HG03354 (cell line): ENCODE results near the gene DENND1B.
"Not testable (repeated sequence)": the region's sequence is repeated elsewhere in the genome, so short reads cannot be mapped to it uniquely, and the experiment has no call there.

ENCODE experiments used
- ATAC-seq: cut with Tn5 transposase; IDR thresholded peaks from one replicate; pipeline ENCODE4 v1.9.1; 2021; ENCODE audit warnings: mild to moderate bottlenecking; ENCODE audit not compliant: unreplicated experiment, poor library complexity, severe bottlenecking

DENND1B gene

DNA sequence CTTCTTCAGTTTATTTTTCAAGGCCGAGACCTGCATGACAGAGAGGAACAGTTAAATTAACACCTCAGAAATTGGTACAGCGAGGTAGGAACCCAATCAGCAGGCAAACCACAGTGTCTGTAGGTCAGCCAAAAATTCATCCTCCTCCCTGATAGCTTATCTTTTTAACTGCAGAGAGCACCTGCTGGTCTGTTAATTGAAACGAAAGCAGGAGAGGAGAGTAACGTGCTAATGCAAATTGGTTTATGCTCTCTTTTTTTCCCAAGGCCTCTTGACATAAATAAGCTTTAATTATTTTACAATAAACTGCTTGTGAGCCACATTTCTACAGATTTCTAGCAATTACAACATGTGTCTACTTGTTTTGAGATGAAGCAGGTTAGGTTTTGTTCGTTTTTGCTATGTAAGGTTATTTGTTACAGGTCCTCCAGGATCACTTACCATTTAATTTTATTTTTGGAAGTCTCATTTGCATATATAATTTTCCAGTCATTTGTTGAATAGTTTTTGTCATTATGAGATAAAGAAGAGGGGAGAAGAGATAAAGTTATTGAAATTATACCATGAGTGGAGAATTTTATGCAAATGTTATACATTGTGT is 179.9 kb downstream of the DENND1B start:
- no peak for ATAC-seq

DNA sequence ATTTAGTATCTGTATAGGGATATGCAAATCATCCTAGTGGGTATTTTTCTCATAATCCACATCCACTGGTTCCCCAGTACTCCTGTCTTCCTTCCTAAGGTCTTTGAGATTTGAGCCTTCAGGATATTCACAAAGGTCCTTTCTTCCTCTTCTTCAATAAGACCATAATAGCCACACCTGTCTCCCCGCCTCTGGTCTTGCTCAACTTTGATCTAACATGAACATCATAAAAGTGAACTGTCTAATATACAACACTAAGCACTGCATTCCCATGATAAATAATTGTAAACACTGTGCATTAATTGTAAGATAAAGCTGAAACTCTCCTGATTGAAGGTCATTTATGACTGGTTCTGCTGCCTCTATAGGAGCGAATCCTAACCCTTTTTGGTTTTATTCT is 184.6 kb downstream of the DENND1B start:
- no peak for ATAC-seq

DNA sequence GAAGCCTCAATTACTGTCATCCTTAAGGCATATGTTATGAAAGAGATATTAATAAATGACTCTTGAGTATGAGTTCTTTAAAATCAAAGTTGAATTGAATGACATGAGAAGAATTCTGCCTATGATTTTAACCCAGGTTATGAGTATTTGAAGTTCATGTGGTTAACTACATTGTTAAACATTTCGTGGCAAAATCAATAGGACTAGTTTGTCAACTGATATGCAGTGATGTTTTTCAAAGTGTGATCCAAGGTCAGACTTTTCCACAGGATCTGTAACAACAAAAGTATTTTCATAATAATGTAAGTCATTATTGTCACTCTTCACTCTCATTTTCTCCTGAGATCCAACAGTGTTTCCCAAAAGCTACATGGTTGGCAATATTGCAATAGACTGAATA is 189.5 kb downstream of the DENND1B start:
- no peak for ATAC-seq

DNA sequence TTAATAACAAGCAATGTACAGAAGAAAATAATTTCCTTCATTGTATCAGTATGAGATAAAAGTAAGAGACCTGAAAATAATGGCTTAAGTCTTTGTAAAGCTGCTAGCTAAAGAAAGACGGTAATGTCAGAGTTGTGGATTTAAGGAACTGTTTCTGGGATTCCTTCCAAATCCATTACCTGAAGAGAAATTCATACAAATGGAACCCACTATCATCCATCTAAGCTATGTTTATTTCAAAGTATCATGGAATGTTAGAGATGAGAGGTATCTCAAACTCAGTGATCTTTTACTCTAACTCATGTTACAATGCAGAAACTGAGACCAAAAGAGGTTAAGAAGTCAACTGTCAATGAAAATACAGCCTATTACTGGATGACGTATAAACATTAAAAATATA is 197.7 kb downstream of the DENND1B start:
- no peak for ATAC-seq

DNA sequence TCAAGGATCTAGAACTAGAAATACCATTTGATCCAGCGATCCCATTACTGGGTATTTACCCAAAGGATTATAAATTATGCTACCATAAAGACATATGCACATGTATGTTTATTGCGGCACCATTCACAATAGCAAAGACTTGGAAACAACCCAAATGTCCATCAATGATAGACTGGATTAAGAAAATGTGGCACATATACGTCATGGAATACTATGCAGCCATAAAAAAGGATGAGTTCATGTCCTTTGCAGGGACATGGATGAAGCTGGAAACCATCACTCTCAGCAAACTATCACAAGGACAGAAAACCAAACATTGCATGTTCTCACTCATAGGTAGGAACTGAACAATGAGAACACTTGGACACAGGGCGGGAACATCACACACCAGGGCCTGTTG is 199.7 kb downstream of the DENND1B start:
- ATAC-seq, result not testable (repeated sequence)

DNA sequence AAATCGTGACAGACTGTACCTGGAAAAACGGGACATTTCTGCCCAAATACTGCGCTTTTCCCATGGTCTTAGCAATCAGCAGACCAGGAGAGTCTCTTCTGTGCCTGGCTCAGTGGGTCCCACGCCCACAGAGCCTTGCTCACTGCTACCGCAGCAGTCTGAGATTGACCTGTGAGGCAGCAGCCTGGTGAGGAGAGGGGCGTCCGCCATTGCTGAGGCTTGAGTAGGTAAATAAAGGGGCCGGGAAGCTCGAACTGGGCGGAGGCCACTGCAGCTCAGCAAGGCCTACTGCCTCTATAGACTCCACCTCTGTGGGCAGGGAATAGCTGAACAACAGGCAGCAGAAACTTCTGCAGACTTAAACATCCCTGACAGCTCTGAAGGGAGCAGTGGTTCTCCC is 203.1 kb downstream of the DENND1B start:
- no peak for ATAC-seq

DNA sequence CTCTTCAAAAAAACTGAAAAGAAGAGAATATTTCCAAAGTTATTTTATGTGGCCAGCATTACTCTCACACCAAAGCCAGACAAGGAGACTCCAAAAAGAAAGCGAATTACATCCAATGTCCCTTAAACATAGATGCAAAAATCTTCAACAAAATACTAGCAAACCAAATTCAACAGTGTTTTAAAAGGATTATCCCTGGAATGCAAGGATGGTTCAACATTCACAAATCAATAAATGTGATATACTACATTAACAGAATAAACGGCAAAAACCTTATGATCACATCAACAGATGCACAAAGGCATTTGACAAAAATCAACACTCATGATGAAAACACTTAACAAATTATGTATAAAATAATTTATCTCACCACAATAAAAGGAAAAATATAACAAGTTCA is 207.8 kb downstream of the DENND1B start:
- no peak for ATAC-seq

DNA sequence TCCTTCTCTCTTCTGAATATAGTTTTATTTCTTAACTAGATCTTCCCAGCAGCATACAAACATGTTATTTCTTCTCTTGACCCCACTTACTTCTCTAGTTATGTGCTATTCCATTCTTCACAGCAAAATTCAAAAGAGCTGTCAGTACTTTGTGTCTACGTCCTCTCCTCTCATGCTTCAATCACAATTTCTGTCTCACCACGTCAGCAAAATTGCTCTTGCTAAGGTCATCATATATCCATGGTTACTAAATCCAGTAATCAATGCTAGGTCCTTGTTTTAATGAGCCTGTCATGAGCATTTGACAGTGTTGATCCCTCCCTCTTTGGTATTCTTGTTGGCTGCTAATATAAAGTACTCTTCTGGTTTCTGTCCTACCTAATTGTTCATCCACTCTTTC is 214.2 kb downstream of the DENND1B start:
- no peak for ATAC-seq

DNA sequence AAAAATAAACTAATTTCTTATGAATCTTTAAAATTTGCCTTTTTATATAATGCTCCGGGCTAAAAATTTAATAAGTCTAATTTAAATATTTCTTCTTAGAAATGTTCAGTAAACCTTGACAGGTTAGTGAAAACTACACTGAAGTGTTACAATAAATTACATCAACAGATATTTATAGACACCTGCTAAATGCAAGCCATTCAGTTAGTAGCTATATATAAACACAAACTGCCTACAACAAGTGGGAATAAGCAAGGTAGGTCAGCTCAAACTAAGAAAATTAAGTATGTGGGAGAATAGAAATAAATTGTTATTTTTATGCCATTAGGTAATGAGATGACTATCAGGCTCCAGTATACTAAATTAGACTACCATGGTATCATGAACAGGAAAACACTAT is 215.6 kb downstream of the DENND1B start:
- ATAC-seq, result no peak

DNA sequence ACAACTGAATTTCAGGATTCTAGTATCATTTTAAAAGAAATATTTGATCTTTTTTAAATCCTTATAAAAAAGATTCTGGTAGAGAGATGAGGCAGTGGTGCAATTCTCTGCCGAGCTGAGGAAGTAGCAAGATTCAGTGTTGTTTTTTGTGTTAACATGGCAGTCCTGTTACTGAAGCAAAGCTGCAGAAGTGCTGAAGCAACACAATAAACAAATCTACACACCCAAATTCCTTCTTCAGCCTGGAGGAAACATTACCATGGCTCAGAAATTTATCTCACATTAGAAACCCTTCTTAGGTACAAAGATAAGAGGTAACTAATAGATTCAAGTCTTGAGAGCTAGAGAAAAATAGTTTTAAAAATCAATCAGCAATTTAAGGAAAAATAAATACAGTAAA is 216.0 kb downstream of the DENND1B start:
- no peak for ATAC-seq

DNA sequence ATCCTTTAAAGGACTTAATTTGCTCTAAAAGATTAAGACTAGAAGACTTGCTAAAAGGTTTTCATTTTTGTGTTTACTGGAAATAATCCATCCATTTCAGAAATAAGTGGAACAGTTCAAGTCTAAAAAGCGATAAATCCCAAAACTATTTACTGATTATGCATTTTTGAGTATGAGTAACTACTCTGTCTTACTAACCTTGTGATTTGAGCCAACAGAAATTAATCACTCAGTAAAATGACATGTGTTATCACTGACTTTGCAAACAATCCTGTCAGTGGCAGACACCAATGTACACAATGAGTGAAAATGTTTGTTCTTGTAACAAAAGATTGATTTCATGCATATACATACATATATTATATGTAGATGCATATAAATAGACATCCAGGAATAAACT is 218.0 kb downstream of the DENND1B start:
- no peak for ATAC-seq

DNA sequence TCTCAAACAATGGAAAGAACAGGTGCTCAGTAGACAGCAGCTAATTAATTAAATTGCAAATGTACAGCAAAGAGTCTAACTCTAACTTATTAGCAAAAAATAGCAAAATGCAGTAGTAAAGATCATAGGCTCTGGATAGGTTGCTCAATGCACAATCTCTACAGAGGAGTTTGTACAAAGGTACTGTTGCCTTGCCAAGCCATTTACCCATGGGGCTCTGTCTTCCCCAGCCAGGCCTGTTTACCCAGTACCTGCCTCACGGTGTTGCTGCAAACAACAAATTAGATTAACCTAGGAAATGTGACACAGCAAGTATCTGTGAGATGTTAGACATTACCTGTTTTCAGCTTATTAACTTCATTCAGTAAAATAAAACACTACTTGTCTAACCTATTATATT is 222.0 kb downstream of the DENND1B start:
- no peak for ATAC-seq

DNA sequence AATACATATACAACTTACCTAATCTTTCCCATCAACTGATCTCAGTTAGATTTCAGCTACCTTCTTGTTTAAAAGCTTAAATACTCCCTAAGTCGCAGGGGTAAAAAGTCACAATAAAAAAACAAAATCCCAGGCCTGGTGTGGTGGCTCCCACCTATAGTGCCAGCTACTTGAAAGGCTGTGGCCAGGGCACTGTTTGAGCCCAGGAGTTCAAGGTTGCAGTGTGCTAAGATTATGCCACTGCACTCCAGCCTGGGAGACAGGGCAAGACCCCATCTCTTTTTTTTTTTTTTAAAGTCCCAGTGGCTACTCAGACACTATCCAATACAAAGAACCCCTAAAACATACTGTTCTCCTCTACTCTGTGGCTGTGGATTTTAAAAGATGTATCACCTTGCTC is 228.3 kb downstream of the DENND1B start:
- ATAC-seq, result no peak

DNA sequence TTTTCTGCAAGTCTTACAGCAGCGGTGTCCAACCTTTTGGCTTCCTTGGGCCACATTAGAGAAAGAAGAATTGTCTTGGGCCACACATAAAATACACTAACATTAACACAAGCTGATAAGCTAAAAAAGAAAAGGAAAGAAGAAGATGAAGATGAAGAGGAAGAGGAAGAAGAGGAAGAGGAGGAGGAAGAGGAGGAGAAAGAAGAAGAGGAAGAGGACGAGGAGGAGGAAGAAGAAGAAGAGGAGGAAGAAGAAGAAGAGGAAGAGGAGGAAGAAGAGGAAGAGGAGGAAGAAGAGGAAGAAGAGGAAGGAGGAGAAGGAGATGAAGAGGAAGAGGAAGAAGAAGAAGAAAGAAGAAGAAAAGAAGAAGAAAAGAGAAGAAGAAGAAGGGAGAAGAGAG is 230.7 kb downstream of the DENND1B start:
- ATAC-seq, result no peak

DNA sequence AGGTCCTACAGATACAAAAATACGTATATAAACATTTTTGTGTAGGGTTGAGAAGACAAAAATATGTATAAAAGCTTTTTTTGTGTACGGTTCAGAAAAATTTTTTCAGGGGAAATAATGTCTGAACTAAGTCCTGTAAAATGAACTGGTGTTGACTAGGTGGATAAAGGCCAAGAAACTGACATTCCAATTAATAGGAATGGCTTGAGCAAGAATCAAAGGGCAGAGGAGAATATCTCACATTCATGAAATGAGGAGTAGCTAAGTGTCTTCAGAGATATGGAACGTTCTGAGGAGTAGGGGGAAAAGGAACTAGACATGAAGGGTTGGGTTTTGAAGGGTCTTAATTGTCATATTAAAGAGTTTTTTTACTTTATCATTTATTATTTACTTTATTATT is 231.2 kb downstream of the DENND1B start:
- no peak for ATAC-seq

DNA sequence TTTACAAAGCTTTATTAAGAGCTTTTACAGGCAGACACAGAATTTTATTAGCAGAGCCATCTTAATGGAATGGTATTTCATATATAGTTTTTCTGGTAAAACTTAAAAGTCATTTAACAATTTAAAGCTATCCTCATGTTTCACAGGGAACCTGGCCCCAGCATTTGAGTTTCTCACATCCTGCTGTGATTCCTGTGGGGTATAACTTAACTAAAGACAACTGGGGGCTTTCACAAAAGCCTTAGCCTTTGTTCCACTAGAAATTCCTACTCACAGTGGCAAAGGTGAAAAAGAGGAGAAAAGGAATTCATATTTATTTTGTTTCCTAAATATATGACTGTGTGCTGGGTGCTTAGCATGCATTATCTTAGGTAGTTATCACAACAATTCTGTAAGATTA is 233.9 kb downstream of the DENND1B start:
- ATAC-seq, result no peak

DNA sequence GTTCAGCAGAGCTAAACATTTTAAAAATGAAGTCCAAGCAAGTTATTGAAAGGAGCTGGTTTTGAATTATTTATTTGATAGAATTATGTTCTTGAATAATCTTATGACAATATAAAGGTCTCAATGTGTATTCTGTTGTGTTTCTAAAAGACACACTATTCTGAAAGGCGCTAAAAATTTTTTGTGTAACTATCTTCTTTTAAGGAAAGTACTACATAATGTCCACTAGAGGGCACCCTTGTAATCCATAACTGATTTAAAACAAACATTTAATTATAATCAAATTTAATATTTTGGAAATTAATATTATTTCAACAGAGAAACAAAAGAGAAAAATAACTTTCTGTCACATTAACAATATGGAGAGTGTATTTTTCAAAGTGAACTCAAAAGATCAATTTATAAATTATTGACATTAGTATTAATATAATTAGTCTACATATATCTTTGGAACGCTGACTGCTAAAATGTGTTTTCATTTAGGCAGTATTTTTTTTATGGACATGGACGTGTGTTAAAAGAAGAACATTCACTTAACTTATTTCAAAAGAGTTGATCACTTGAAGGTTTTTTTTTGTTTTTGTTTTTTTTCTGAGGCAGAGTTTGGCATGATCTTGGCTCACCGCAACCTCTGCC is 248.4 kb downstream of the DENND1B start:
- ATAC-seq, result peak; percentile 75

DNA sequence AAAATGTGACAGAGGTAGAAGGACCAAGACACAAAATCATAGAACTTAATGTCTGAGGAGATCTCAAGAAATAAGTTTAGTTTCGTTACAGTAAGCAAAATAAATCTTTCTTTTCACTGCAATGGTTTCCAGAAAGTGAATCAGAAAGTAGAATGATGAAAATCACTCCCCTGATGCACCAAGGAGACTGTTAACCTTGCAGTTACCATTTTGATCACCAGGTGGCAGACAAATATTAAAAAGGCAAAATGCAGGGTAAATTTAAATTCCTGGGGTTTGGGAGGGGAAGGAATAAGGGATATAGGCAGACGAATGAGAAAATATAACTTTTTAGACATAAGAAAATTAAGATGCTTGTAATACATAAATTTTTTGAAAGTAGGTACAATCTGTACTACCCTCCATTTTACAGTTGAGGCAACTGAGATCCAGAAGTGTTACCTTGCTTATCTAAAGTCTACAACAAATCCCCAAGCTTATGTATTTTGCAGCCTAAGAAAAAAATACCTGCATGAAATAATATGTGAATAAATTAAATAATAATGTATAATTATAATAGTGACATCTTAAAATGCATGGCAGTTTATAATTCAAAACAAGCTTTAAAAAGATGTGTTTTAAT is 254.1 kb downstream of the DENND1B start:
- peak; percentile 86 for ATAC-seq

DNA sequence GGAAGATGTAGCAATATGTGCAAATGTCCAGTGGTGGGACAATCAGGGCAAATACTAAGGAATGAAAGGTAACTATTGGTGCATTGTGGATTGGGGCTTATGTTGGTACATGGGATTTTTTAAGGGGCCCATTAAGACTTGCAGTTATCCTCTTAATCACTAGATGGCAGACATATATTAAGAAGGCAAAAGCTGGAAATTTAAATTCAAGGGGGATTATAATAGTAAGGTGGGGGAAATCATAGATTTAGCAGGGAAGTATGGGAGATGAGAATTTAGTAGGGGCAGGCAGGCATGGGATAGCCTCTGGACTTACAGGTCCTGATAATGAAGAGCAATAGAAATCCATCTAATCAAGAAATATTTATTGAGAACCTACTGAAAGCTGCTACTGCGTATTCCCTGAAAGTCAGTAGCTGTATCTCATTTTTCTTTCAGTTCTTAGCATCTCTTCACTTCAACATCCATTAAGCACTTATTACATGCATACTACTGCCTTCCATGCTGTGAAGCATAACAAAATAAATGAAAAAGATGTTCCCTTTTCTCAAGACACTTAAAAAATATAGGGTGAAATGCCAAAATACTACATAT is 255.4 kb downstream of the DENND1B start:
- ATAC-seq, result no peak

DNA sequence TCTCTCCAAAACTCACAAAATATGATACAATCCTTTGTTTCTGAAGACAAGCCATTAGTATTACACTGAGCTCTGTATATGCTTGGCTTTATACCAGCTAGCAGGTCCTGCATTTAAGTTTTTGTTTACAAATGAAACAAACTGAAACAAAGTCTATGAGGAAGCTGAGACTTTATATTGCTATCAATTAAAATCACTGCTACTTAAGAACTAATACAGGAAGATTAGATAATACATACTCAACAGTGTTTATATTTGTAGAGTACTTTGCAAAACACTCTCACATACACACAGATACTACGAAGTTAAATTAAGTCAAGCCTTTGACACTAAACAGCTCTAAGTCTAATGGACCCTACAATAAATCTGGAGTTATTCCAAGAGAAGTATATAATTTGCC is 259.9 kb downstream of the DENND1B start:
- no peak for ATAC-seq

DNA sequence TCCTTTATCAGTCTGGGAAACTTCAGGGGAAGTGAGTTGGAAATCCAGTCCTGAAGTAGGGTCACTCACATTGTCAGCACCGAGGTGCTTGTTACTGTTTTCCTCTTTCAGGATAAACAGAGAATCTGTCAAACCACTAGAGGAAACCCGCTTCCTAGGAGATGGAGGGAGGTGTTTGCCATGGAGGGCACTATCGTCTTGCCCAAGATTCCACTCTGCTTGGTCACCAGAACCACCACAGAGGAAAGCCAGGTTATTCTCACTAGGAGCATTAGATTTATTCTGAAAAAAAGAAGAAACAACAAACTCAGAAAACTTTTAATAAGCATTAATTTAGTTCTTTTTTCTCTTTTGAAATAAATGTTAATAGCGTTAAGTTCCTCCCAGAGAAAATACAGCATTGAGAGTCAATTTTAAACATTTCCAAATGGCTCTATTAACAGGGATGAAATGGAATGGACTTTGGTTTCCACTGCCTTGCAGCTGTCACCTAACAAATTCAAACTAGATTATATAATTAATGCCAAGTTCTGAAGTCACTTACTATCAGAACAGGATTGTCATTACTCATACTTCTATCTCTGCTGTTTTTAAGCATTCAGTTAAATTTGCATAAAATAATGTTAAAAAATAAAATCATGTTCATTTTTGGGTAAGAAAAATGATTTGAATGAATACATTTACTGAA is 264.4 kb downstream of the DENND1B start:
- no peak for ATAC-seq
